Parathyroid adenoma (tissue), 2 donors: Measurements from ENCODE around the gene C2CD4D.
A peak's percentile ranks its signal among the peaks of the same experiment; 100 is the strongest.
"Not testable (repeated sequence)": the region's sequence is repeated elsewhere in the genome, so short reads cannot be mapped to it uniquely, and the experiment has no call there.

Source experiments
- H2AFZ ChIP-seq: fragments of 300-600 bp; sonication (generic); one replicate; pipeline ENCODE4 v1.7.0; 2017; ENCODE audit warnings: antibody characterized with exemption, mild to moderate bottlenecking
- H3K27ac ChIP-seq: fragments of 300-600 bp; sonication (generic); one replicate; pipeline ENCODE4 v1.7.0; 2017
- H3K27me3 ChIP-seq: fragments of 300-600 bp; sonication (generic); one replicate; pipeline ENCODE4 v1.7.0; 2017; ENCODE audit warnings: low read length; ENCODE audit not compliant: control insufficient read depth, insufficient read depth
- H3K36me3 ChIP-seq: fragments of 300-600 bp; sonication (generic); one replicate; pipeline ENCODE4 v1.7.0; 2017; ENCODE audit warnings: low read length; ENCODE audit not compliant: control insufficient read depth, insufficient read depth
- H3K4me1 ChIP-seq: fragments of 300-600 bp; sonication (generic); one replicate; pipeline ENCODE4 v1.7.0; 2017; ENCODE audit warnings: control low read depth
- H3K4me2 ChIP-seq: fragments of 300-600 bp; sonication (generic); one replicate; pipeline ENCODE4 v1.7.0; 2017; ENCODE audit warnings: low read length
- H3K4me3 ChIP-seq: fragments of 300-600 bp; sonication (generic); one replicate; pipeline ENCODE4 v1.7.0; 2017; ENCODE audit warnings: low read depth, low read length
- H3K79me2 ChIP-seq: fragments of 300-600 bp; sonication (generic); one replicate; pipeline ENCODE4 v1.7.0; 2017; ENCODE audit warnings: control low read depth
- H3K9ac ChIP-seq: fragments of 300-600 bp; sonication (generic); one replicate; pipeline ENCODE4 v1.7.0; 2017; ENCODE audit warnings: mild to moderate bottlenecking
- H3K9me3 ChIP-seq: fragments of 300-600 bp; sonication (generic); one replicate; pipeline ENCODE4 v1.7.0; 2017; ENCODE audit warnings: low read length; ENCODE audit not compliant: control insufficient read depth
- CTCF ChIP-seq: fragments of 300-600 bp; sonication (generic); IDR thresholded peaks from one replicate; pipeline ENCODE4 v1.7.0; 2017; ENCODE audit warnings: antibody characterized with exemption, mild to moderate bottlenecking
- donor health status: primary hyperparathyroidism.

The C2CD4D gene

DNA sequence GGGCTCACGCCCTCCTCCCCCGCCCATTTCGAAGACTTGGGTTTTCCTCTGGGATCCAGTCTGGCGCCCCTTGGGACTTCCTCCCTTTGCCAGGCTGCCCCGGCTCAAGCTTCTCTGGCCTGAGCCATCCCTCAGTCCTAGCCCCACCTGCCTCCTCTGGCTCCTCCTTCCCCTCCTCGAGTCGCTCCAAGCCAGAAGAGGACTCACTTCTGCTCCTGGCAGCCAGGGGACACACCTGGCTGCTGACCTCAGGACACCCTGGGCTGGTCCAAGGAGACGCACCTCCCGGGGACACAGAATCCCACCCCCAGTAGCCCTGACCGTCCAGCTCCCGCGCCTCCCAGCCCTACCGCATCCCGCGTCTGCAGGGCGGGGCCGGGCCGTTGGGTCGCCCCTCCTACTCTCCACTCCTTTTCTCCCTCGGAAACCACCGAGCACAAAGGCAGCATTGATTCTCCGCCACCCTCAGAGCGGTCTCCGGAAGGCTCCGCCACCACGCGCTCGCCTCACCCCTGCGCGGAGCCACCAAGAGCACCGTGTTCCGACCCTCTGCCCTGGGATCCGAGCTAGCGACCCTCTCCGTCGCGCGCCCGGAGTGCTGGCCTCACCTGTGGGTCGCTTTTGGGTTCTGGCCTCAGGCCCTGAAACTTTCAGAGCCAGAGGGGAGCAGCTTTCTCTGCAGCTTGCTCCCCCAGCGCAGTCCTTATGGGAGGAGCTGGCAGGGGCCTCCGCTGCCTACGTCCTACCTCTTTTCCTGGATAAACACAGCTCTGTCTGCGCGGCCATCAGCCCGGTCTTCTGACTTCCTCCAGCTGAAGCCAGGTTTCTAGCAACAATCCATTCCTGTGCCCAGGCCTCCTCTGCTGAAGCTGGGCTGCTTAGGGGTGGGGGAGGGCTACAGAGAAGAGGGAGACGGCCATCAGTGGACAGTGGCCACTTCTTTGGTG is at the start of gene C2CD4D:
Gene C2CD4D (minus strand): TSS at position 364 of the 947 bp plus-strand sequence. CDS start 831 bp downstream, outside the sequence.
- Histone ChIP-seq H3K4me2 (peak within 1 kb of the TSS; percentile 82), H3K9me3 (no peaks in the 10 kb centered on the region), H3K36me3 (no peaks in the 10 kb centered on the region), H3K4me1 (peaks cover 7% of the 10 kb centered on the region), H3K27ac (no peak within 1 kb of the TSS), H3K27me3 (no peaks in the 10 kb centered on the region), H3K9ac (no peak within 1 kb of the TSS), H2AFZ (no peak within 1 kb of the TSS), H3K79me2 (no peaks in the 10 kb centered on the region), H3K4me3 (peak within 1 kb of the TSS; percentile 56)
- TF ChIP-seq CTCF: no peak

- Histone ChIP-seq H3K4me3 (no peak overlapping the region), H3K9ac (no peak overlapping the region), H3K36me3 (no peaks in the 10 kb centered on the region), H3K79me2 (no peaks in the 10 kb centered on the region), H2AFZ (no peak overlapping the region), H3K27me3 (no peaks in the 10 kb centered on the region), H3K4me1 (no peaks in the 10 kb centered on the region), H3K9me3 (no peaks in the 10 kb centered on the region), H3K4me2 (no peak overlapping the region), H3K27ac (no peak overlapping the region)
- no peak for TF ChIP-seq CTCF
Observed at GRCh38 chr1:151888972-151889570, 49.5 kb upstream of the C2CD4D start.

- H3K9me3 ChIP-seq: no peaks in the 10 kb centered on the region
- no peaks in the 10 kb centered on the region for H3K27me3 ChIP-seq
- no peak overlapping the region for H3K4me3 ChIP-seq
- H3K4me1 ChIP-seq: no peaks in the 10 kb centered on the region
- no peak overlapping the region for H2AFZ ChIP-seq
- H3K9ac ChIP-seq: no peak overlapping the region
- H3K79me2 ChIP-seq: no peaks in the 10 kb centered on the region
- H3K36me3 ChIP-seq: no peaks in the 10 kb centered on the region
- no peak overlapping the region for H3K27ac ChIP-seq
- no peak overlapping the region for H3K4me2 ChIP-seq
- TF ChIP-seq CTCF: no peak
Observed at GRCh38 chr1:151887028-151887427, 47.4 kb upstream of the C2CD4D start.

GRCh38 chr1:151885479-151885878 is 45.9 kb upstream of the C2CD4D start:
- Histone ChIP-seq H3K4me1 (no peaks in the 10 kb centered on the region), H3K9ac (no peak overlapping the region), H3K27me3 (no peaks in the 10 kb centered on the region), H3K36me3 (no peaks in the 10 kb centered on the region), H3K79me2 (no peaks in the 10 kb centered on the region), H3K4me2 (no peak overlapping the region), H3K4me3 (no peak overlapping the region), H2AFZ (no peak overlapping the region), H3K9me3 (no peaks in the 10 kb centered on the region), H3K27ac (no peak overlapping the region)
- no peak for TF ChIP-seq CTCF

DNA sequence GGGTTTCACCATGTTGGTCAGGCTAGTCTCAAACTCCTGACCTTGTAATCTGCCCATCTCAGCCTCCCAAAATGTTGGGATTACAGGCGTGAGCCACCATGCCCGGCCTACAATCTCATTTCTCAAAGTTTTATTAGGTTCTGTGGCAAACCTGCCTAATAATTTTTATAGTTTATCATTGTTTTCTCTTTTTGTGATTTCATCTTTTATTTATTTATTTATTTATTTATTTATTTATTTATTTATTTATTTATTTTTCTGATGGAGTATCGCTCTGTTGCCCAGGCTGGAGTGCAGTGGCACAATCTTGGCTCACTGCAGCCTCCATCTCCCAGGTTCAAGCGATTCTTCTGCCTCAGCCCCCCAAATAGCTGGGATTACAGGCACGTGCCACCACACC is 45.3 kb upstream of the C2CD4D start:
- H3K27me3 ChIP-seq, H3K79me2 ChIP-seq, H3K4me2 ChIP-seq, H3K27ac ChIP-seq, H3K9me3 ChIP-seq, H3K4me1 ChIP-seq, H3K36me3 ChIP-seq, H2AFZ ChIP-seq, H3K9ac ChIP-seq, H3K4me3 ChIP-seq: not testable (repeated sequence)

GRCh38 chr1:151884445-151884844 is 44.8 kb upstream of the C2CD4D start:
- not testable (repeated sequence) for H3K4me2 ChIP-seq, H3K79me2 ChIP-seq, H3K36me3 ChIP-seq, H3K9ac ChIP-seq, H3K27me3 ChIP-seq, H3K27ac ChIP-seq, H3K4me3 ChIP-seq, H2AFZ ChIP-seq, H3K9me3 ChIP-seq, H3K4me1 ChIP-seq

GRCh38 chr1:151883898-151884297 is 44.3 kb upstream of the C2CD4D start:
- H3K4me3 ChIP-seq, H3K4me2 ChIP-seq, H2AFZ ChIP-seq, H3K27ac ChIP-seq, H3K4me1 ChIP-seq, H3K27me3 ChIP-seq, H3K36me3 ChIP-seq, H3K79me2 ChIP-seq, H3K9ac ChIP-seq, H3K9me3 ChIP-seq: not testable (repeated sequence)
